HG03095 (cell line): Measurements from ENCODE around the gene ENO1.
"Not testable (repeated sequence)": the region's sequence is repeated elsewhere in the genome, so short reads cannot be mapped to it uniquely, and the experiment has no call there.

ENCODE experiments used
- ATAC-seq: cut with Tn5 transposase; IDR thresholded peaks from one replicate; pipeline ENCODE4 v1.9.1; 2021; ENCODE audit warnings: moderate library complexity; ENCODE audit not compliant: unreplicated experiment

Gene ENO1

GRCh38 chr1:8897505-8897904 lies 19.0 kb upstream of the ENO1 start:
- ATAC-seq = not testable (repeated sequence)

DNA sequence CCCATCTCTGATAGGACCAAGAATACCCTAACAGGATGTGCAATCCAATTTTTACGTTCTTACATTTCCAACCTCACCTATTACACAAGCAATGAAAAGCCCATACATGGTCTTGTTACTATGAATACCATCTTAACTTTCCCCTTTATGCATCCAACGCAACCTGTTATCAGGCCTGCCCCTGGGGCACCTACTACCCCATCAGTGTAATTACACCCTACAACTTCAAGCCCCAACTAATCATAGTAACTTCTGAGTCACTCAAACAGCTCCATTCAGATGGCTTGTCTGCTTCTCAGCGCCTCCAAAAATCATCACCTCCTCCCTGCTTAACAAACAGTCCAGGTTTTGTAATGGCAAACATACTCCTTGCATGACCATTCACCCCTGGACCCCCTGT lies 18.3 kb upstream of the ENO1 start:
- not testable (repeated sequence) for ATAC-seq

GRCh38 chr1:8892026-8892425 lies 13.5 kb upstream of the ENO1 start:
- no peak for ATAC-seq

GRCh38 chr1:8891401-8891800 lies 12.9 kb upstream of the ENO1 start:
- ATAC-seq = no peak

GRCh38 chr1:8889925-8890785 lies 11.7 kb upstream of the ENO1 start:
- ATAC-seq = no peak

- no peak for ATAC-seq
Observed at GRCh38 chr1:8889103-8889846, 10.8 kb upstream of the ENO1 start.

DNA sequence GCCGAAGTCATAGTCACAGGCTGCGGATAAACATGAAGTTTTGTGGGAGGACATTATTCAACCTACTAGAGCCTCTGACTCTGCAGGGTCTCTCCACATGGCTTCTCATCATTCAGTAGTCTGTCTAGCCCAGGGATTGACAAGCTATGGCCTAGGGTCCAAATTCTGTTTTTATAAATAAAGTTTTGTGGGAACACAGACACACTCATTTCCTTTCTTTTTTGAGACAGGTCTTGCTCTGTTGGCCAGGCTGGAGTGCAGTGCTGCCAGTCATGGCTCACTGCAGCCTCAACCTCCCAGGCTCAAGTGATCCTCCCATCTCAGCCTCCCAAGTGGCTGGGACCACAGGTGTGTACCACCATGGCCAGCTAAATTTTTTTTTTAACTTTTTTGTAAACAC lies 8.1 kb upstream of the ENO1 start:
- ATAC-seq = no peak

DNA sequence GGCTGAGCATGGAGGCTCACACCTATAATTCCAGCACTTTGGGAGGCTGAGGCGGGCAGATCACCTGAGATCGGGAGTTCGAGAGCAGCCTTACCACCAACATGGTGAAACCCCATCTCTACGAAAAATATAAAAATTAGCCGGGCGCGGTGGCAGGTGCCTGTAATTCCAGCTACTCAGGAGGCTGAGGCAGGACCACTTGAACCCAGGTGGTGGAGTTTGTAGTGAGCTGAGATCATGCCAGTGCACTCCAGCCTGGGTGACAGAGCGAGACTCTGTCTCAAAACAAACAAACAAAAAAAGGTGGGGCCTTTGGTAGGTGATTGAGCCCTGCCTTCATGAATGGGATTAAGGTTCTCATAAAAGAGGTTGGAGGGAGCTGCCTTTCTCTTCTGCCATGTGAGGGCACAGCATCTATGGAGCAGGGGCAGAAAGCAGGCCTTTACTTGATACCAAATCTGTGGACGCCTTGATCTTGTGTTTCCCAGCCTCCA lies 7.6 kb upstream of the ENO1 start:
- not testable (repeated sequence) for ATAC-seq

DNA sequence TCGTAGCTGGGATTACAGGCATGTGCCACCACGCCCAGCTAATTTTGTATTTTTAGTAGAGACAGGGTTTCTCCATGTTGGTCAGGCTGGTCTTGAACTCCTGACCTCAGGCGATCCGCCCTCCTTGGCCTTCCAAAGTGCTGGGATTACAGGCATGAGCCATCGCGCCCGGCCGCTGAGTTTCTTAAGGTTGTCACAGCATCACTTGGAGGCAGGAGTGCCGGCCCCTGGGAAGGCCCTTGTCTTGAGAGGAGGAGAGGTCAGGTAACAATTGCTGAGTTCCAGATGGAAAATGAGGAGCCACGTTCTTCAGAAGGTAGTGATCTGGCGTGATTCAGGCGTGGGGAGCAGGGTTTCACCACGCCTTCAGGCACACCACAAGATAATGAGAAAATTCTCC lies 5.6 kb upstream of the ENO1 start:
- ATAC-seq = not testable (repeated sequence)

DNA sequence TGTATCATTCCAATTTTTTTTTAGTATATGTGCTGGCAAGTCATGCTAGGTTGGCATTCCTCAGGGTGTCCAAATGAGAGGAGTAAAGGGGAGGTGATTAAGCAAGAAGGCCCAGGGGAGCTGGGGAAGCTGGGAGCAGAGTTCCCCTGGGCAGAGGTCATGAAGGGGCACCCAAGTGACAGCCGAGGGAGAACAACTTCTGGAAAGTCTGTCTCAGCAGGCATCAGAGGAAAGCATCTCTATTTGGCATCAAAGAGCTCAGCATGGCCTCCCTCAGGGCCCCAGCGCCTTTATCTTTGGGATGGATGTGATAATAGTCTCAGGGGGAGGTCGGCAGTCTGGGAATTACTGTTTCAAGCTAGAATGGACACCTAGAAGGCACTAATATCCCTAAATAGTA lies 5.0 kb upstream of the ENO1 start:
- ATAC-seq = no peak

DNA sequence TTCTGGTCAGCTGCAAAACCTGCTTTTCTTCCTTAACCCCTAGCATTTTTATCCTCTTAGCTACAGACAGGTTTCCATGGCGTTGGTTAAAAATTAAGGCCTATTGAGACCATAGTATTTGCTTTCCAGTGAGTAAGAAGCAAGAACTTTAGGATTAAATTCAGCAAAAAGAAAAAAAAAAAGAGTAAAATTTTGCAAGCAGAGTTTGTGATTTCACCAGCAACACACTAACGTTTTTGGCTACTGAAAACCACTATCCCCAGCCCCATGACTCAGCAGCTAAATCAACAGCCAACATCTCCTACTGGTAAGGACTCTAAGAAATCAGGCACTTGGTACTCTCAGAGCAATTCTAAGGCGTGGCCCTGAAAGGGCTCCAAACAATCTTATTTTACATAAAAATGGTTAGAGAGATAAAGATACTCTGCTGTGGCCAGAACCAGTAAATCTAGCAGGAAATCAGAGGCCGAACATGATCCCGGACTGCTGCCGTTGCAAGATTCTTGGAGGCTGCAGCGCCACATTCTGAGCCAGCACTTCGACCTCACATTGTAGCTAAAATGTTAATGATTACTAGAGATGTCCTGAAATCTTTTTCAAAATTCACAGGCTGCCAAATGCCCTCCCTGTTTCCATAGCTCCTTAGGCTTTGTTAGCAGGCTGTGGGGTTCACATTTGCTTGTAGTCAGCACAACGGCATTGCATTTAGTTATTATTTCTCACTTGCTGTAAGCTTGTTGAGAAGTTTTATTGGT lies 1.6 kb upstream of the ENO1 start:
- no peak for ATAC-seq

DNA sequence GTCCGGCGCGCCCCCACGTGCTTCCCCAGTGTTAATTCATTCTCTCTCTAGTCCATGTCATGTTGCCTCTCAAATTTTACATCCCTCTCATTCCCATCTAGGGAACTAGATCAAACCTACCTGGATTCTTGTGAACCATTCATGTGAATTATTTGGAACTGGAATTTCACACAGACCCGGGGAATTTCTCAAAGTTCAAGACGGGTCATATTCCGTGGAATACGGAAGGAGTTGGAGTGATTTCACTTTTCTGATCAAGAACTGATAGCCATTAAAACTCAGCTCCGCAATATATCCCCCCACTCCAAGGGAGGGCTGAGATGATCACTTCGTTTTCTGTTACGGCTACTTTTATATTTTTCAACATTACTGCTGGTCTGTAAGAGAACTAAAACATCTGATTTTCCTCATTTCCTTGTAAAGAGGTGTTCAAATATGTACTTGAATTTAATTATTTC lies 1.0 kb upstream of the ENO1 start:
- ATAC-seq = no peak

DNA sequence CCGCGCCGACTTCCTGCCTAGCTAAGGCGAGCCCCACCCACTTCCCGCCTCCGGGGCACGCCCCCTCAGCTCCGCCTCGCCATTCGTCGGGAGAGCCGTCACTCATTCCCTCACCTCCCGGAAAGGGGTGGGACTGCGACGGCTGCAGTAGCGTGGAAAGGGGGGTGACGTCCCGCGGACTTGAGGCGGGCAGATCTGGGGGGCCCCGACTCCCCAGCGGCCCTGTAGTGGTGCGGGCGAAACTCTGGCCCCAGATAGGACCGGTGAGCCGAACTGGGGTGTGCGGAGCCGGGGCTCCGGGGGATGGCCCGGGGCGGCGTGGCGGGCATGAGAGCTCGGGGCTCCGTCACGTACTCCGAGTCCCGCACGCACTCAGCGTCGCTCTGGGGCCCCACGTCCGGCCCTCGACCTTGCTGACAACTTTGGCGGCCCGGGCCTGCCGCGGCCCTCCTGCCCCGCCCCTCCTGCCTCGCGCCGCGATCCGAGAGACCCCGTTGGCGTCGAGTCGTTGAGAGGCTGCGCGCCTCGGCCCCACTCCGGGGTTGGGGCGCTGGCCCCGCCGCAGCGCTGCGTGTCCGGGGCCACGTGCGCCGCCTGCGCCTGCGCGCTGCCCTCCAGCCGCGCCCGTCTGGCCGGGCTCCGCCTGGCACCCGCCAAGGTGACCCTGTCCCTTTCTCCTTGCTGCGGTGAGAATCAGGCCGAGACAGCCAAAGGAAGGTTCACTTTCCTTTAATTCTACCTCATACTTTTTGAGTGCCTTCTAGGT lies 395 bp upstream of the ENO1 start:
- peak; percentile 73 for ATAC-seq

DNA sequence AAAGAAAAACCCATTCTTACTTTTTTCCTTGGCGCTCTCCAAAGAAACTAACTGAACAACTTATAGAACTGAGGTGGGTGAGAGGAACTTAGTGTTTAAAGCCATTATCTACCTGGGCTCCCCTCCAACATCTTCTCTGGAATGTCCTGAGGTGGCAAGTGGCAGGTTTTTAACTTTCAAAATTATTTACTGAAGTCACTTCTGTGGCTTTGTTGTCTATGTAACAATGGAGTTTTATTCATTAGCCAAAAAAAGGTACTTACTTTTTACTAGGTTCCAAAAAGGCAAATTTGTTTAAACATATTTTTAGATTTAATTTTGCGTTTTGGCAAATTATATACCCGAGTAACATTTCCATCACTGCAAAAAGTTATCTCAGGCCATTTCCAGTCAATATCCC lies 2.4 kb downstream of the ENO1 start:
- no peak for ATAC-seq

GRCh38 chr1:8875216-8875861 lies 3.1 kb downstream of the ENO1 start:
- no peak for ATAC-seq

GRCh38 chr1:8874230-8875201 lies 4.0 kb downstream of the ENO1 start:
- ATAC-seq = no peak

- no peak for ATAC-seq
Observed at GRCh38 chr1:8873506-8874229, 4.8 kb downstream of the ENO1 start.

- no peak for ATAC-seq
Observed at GRCh38 chr1:8873001-8873400, 5.5 kb downstream of the ENO1 start.
